ENCODE data around the gene DBF4.

GRCh38 chr7:87876869-87877234 is 559 bp downstream of the DBF4 start:
- no peak for TF ChIP-seq EZH2phosphoT487 (IDR thresholded peaks at IDR 0.05; ENCODE audit: borderline replicate concordance)
- TF ChIP-seq, protein P1, sequence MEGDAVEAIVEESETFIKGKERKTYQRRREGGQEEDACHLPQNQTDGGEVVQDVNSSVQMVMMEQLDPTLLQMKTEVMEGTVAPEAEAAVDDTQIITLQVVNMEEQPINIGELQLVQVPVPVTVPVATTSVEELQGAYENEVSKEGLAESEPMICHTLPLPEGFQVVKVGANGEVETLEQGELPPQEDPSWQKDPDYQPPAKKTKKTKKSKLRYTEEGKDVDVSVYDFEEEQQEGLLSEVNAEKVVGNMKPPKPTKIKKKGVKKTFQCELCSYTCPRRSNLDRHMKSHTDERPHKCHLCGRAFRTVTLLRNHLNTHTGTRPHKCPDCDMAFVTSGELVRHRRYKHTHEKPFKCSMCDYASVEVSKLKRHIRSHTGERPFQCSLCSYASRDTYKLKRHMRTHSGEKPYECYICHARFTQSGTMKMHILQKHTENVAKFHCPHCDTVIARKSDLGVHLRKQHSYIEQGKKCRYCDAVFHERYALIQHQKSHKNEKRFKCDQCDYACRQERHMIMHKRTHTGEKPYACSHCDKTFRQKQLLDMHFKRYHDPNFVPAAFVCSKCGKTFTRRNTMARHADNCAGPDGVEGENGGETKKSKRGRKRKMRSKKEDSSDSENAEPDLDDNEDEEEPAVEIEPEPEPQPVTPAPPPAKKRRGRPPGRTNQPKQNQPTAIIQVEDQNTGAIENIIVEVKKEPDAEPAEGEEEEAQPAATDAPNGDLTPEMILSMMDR (conservative IDR thresholded peaks at IDR 0.05; ENCODE audit: low read length) = no peak
